Endothelial cell of umbilical vein (primary cell): Measurements from ENCODE around the gene HSP90B1. TPM values are rescaled to one million over a fixed set of nuclear protein-coding genes. Genes with fewer than 3 reads are reported as not detected.

ENCODE experiments used
- BruUV-seq: library from RNA; stranded (reverse); fragments of 400-500 nt; replicated peaks from 2 replicates; lab custom pipeline; 2021; lab: Mats Ljungman, UMichigan
- CTCF ChIA-PET: fragments of 300-600, 350-600 bp; sonication (Branson Sonifier 250); formaldehyde crosslinking; loops from one replicate; lab custom pipeline; 2021; ENCODE audit warnings: antibody characterized with exemption, inconsistent platforms; lab: Charles Lee
- POLR2A ChIA-PET: fragments of 300-600, 350-600 bp; sonication (Branson Sonifier 250); formaldehyde crosslinking; loops from one replicate; lab custom pipeline; 2021; ENCODE audit warnings: antibody characterized with exemption, inconsistent platforms; lab: Charles Lee
- DNase-seq: peaks from one replicate; pipeline ENCODE4 v3.0.0-alpha.2; 2011; ENCODE audit warnings: low read depth, low spot score
- FAIRE-seq: peaks from 2 replicates; lab custom pipeline; 2011; peaks lifted over from hg19 to GRCh38; lab: Jason Lieb, UNC
- H2AFZ ChIP-seq: 2 replicates; pipeline ENCODE4 v1.6.0; 2012; ENCODE audit warnings: low read depth, low read length, control low read depth, inconsistent platforms
- H3K27ac ChIP-seq: 2 replicates; pipeline ENCODE4 v1.5.1; 2011; ENCODE audit warnings: low read depth, mild to moderate bottlenecking, control low read depth, low read length, moderate library complexity; ENCODE audit not compliant: insufficient read depth
- H3K27me3 ChIP-seq, 2 experiments: 2 replicates each; pipeline versions ENCODE4 v1.6.0 to v1.6.1; 2011; ENCODE audit warnings: low read length in 2 of 2, mixed read lengths in 1 of 2; ENCODE audit not compliant: control insufficient read depth in 2 of 2, insufficient read depth in 2 of 2
- H3K36me3 ChIP-seq, 2 experiments: 2 replicates in 1 of 2; 3 replicates in 1 of 2; pipeline ENCODE4 v1.5.1; 2011; ENCODE audit warnings: low read length in 2 of 2, mild to moderate bottlenecking in 1 of 2, moderate library complexity in 1 of 2; ENCODE audit not compliant: control insufficient read depth in 2 of 2, insufficient read depth in 2 of 2; ENCODE audit errors: extremely low read depth in 1 of 2
- H3K4me1 ChIP-seq: 3 replicates; pipeline ENCODE4 v1.5.1; 2011; ENCODE audit warnings: mild to moderate bottlenecking, low read length; ENCODE audit not compliant: control insufficient read depth, insufficient read depth; ENCODE audit errors: extremely low read depth
- H3K4me2 ChIP-seq: 2 replicates; pipeline ENCODE4 v1.6.1; 2011; ENCODE audit warnings: low read length, control low read depth, mixed read lengths; ENCODE audit not compliant: insufficient read depth
- H3K4me3 ChIP-seq, 3 experiments: fragments of 200-600 bp in 1 of 3; sonication (generic), shearing (Covaris generic) in 1 of 3; replicated peaks in 1 of 3; 2 replicates each; pipeline ENCODE4 v1.5.1; 2011 to 2016; ENCODE audit warnings: control low read depth in 3 of 3, low read length in 3 of 3, mild to moderate bottlenecking in 2 of 3, inconsistent platforms in 1 of 3, low read depth in 1 of 3, moderate library complexity in 1 of 3; ENCODE audit not compliant: insufficient read depth in 1 of 3
- H3K79me2 ChIP-seq: 2 replicates; pipeline ENCODE4 v1.6.0; 2012; ENCODE audit warnings: low read length, inconsistent platforms; ENCODE audit not compliant: control insufficient read depth, insufficient read depth
- H3K9ac ChIP-seq: replicated peaks from 2 replicates; pipeline ENCODE3; 2011; ENCODE audit warnings: low read length, control low read depth; ENCODE audit not compliant: insufficient read depth; ENCODE audit errors: extremely low read depth
- H3K9me1 ChIP-seq: replicated peaks from 3 replicates; pipeline ENCODE4 v1.6.0; 2011; ENCODE audit warnings: mild to moderate bottlenecking, low read length; ENCODE audit not compliant: control insufficient read depth, insufficient read depth; ENCODE audit errors: extremely low read depth
- H3K9me3 ChIP-seq: replicated peaks from 2 replicates; pipeline ENCODE4 v1.5.1; 2012; ENCODE audit warnings: low read length, inconsistent platforms; ENCODE audit not compliant: control insufficient read depth, insufficient read depth
- H4K20me1 ChIP-seq: replicated peaks from 2 replicates; pipeline ENCODE3; 2011; ENCODE audit warnings: mild to moderate bottlenecking, low read length; ENCODE audit not compliant: control insufficient read depth, insufficient read depth; ENCODE audit errors: extremely low read depth
- CTCF ChIP-seq, 2 donors: IDR thresholded peaks; 1 replicate in 1 of 2; 2 replicates in 1 of 2; pipeline ENCODE4 v1.5.1; 2011; ENCODE audit warnings: low read length in 2 of 2, mild to moderate bottlenecking in 2 of 2, moderate library complexity in 2 of 2, control low read depth in 1 of 2, inconsistent platforms in 1 of 2, low read depth in 1 of 2; ENCODE audit not compliant: insufficient read depth in 1 of 2; ENCODE audit errors: extremely low read depth in 1 of 2
- EZH2 ChIP-seq: IDR thresholded peaks from 2 replicates; pipeline ENCODE4 v1.6.1; 2012; ENCODE audit warnings: borderline replicate concordance, low read depth, mild to moderate bottlenecking, moderate library complexity, low read length, inconsistent platforms; ENCODE audit not compliant: severe bottlenecking
- FOS ChIP-seq: IDR thresholded peaks from 2 replicates; pipeline ENCODE4 v1.6.1; 2011; ENCODE audit warnings: mild to moderate bottlenecking, low read length, moderate library complexity, borderline replicate concordance; ENCODE audit not compliant: insufficient read depth
- GATA2 ChIP-seq: IDR thresholded peaks from 2 replicates; pipeline ENCODE4 v1.7.0; 2011; ENCODE audit warnings: low read depth, mild to moderate bottlenecking, moderate library complexity, mixed read lengths, low read length; ENCODE audit not compliant: insufficient read length, insufficient read depth
- JUN ChIP-seq: IDR thresholded peaks from 2 replicates; pipeline ENCODE4 v1.6.1; 2011; ENCODE audit warnings: borderline replicate concordance, low read depth; ENCODE audit not compliant: insufficient read length, insufficient read depth
- MAX ChIP-seq: IDR thresholded peaks from 2 replicates; pipeline ENCODE4 v1.6.1; 2011; ENCODE audit not compliant: insufficient read depth, insufficient read length
- MYC ChIP-seq: IDR thresholded peaks from one replicate; pipeline ENCODE4 v1.6.1; 2011; ENCODE audit warnings: mild to moderate bottlenecking, low read depth, low read length
- POLR2A ChIP-seq: IDR thresholded peaks from 2 replicates; pipeline ENCODE4 v1.6.1; 2012; ENCODE audit warnings: low read depth, mild to moderate bottlenecking, control low read depth, low read length
- POLR2AphosphoS5 ChIP-seq: IDR thresholded peaks from 2 replicates; pipeline ENCODE4 v1.6.1; 2012; ENCODE audit warnings: low read depth, mild to moderate bottlenecking, control low read depth, low read length, moderate library complexity; ENCODE audit not compliant: insufficient read depth
- dilution Hi-C: fragments of 300-500 bp; cut with MboI; formaldehyde crosslinking; loops from one replicate; pipeline ENCODE4 v1.15.0; 2019; ENCODE audit warnings: low sequenced_read_pairs; ENCODE audit not compliant: extremely low pct_ligation_motif_present
- intact Hi-C: fragments of 100-400 bp; cut with micrococcal nuclease; formaldehyde crosslinking; loops from one replicate; pipeline ENCODE4 v1.10.0; 2022
- polyA plus RNA-seq, 4 experiments: library from polyadenylated mRNA; depleted of rRNA in 3 of 4; stranded (reverse) in 3 of 4; unstranded in 1 of 4; fragments of >200 nt; gene quantifications; 2 replicates each; pipeline versions ENCODE4 v1.2.1 to v1.2.3, GENCODE V29; 2011 to 2012; ENCODE audit warnings: missing spikeins in 1 of 4
- total RNA-seq: library from RNA; stranded (reverse); gene quantifications from 2 replicates; pipeline ENCODE4 v1.2.3, GENCODE V29; 2021

HSP90B1 gene
- total and polyA plus RNA-seq, 2 donors (not counting 3 experiments of a cell fraction or from before 2014, with no cell fraction given): 310 to 1,310 TPM

GRCh38 chr12:103908877-103909276, 21.3 kb upstream of the HSP90B1 start:
- ChIA-PET POLR2A (no interaction called here), CTCF (no interaction called here)
- peaks cover 11 to 19% of the 10 kb centered on the region in 2 experiments for H3K27me3 ChIP-seq
- H4K20me1 ChIP-seq: no peaks in the 10 kb centered on the region
- BruUV-seq: no TSS peak
- no peaks in the 10 kb centered on the region for H3K9me1 ChIP-seq
- no peak overlapping the region for H3K4me2 ChIP-seq
- H2AFZ ChIP-seq: no peak overlapping the region
- DNase-seq (no peak), FAIRE-seq (no peak)
- dilution Hi-C loops (no loop called here), intact Hi-C loops (no loop called here)
- H3K79me2 ChIP-seq: no peaks in the 10 kb centered on the region
- H3K27ac ChIP-seq: no peak overlapping the region
- TF ChIP-seq MYC: no peak
- no peak for TF ChIP-seq JUN
- no peak for TF ChIP-seq CTCF (IDR thresholded peaks at IDR 0.05; ENCODE audit: extremely low read depth in 1 of 2, insufficient read depth in 1 of 2, low read depth in 1 of 2, low read length in 2 of 2)
- TF ChIP-seq GATA2: no peak
- TF ChIP-seq POLR2AphosphoS5: no peak
- TF ChIP-seq MAX: no peak
- no peak for TF ChIP-seq EZH2
- TF ChIP-seq POLR2A: no peak
- TF ChIP-seq FOS: no peak
- H3K4me1 ChIP-seq: no peaks in the 10 kb centered on the region
- no peaks in the 10 kb centered on the region for H3K36me3 ChIP-seq
- no peak overlapping the region for H3K9ac ChIP-seq
- no peak overlapping the region for H3K4me3 ChIP-seq
- no peaks in the 10 kb centered on the region for H3K9me3 ChIP-seq
